Measurements from ENCODE around the gene THAP4. TPM values are rescaled to one million over a fixed set of nuclear protein-coding genes. Genes with fewer than 3 reads are reported as not detected.
A peak's percentile ranks its signal among the peaks of the same experiment; 100 is the strongest.

Gene THAP4
- total and polyA plus RNA-seq, 9 donors, result 36.3 to 51.7 (median 43.9) TPM

DNA sequence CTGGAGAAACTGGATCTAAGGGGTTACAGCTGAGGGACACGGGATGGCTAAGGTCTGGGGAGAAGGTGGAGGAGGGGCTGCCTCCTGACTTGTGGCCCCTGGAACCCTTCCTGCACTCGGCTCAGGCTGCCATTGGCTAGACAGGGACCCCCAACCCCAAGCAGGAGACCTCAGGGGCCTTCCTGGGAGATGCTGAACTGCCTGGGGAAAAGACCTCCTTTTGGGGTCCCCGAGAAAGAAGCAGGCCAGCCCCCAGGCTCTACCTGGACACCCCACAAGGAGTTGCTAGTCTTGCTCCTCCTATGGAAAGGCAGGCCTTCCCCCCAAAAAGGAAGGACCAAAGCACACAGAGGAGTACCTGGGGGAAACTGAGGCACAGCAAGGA is 88.5 kb downstream of the THAP4 start:
- no peak for DNase-seq
- no peak overlapping the region for H3K4me3 ChIP-seq (ENCODE audit: low read length)
- peaks cover 2% of the 10 kb centered on the region for H3K9me3 ChIP-seq (replicated peaks; ENCODE audit: control insufficient read depth, low read depth, low read length)
- peaks cover 34% of the 10 kb centered on the region for H3K4me1 ChIP-seq (ENCODE audit: control insufficient read depth, insufficient read depth, low read length)
- no peaks in the 10 kb centered on the region for H3K27me3 ChIP-seq (ENCODE audit: control insufficient read depth, insufficient read depth, low read length)
- H3K36me3 ChIP-seq (ENCODE audit: control insufficient read depth, insufficient read depth, low read length), result no peaks in the 10 kb centered on the region
- no peak overlapping the region for H3K27ac ChIP-seq (ENCODE audit: low read length)
- 57% methylated on average over 3 of the region's 3 CpGs for WGBS (ENCODE audit: insufficient coverage)

DNA sequence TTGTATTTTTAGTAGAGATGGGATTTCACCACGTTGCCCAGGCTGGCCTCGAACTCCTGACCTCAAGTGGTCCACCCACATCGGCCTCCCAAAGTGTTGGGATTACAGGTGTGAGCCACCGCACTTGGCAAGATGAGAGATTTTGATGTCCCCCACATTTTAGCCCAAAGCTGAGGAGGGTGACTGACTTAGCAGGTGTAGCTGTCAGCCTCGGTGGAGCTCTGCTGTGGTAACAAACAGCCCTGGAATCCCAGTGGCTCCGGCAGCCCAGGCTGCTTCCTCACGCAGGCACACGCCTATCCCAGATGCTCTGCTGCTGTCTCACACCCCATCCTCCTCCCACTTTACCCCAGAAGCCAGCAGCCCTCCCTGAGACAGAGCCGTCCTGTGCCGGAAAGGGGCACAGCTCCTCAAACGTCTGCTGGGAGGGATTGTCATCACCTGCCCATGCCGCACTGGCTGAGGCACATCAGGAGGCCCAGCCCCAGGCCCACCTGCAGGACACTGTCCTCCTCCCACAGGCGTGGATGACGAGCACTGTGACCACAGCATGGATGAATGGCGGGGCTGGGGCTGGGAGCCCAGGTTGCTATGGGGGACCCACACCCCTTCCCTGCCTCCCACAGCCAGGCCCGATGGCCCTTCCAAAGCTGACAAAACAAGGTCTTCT is 89.0 kb downstream of the THAP4 start:
- WGBS (ENCODE audit: insufficient coverage), result 90% methylated on average over 10 of the region's 16 CpGs
- H3K4me1 ChIP-seq (ENCODE audit: control insufficient read depth, insufficient read depth, low read length), result peaks cover 34% of the 10 kb centered on the region
- H3K27me3 ChIP-seq (ENCODE audit: control insufficient read depth, insufficient read depth, low read length), result no peaks in the 10 kb centered on the region
- no peak overlapping the region for H3K4me3 ChIP-seq (ENCODE audit: low read length)
- peaks cover 2% of the 10 kb centered on the region for H3K9me3 ChIP-seq (replicated peaks; ENCODE audit: control insufficient read depth, low read depth, low read length)
- no peaks in the 10 kb centered on the region for H3K36me3 ChIP-seq (ENCODE audit: control insufficient read depth, insufficient read depth, low read length)
- no peak for DNase-seq
- H3K27ac ChIP-seq (ENCODE audit: low read length), result peak overlapping the region; percentile 83

DNA sequence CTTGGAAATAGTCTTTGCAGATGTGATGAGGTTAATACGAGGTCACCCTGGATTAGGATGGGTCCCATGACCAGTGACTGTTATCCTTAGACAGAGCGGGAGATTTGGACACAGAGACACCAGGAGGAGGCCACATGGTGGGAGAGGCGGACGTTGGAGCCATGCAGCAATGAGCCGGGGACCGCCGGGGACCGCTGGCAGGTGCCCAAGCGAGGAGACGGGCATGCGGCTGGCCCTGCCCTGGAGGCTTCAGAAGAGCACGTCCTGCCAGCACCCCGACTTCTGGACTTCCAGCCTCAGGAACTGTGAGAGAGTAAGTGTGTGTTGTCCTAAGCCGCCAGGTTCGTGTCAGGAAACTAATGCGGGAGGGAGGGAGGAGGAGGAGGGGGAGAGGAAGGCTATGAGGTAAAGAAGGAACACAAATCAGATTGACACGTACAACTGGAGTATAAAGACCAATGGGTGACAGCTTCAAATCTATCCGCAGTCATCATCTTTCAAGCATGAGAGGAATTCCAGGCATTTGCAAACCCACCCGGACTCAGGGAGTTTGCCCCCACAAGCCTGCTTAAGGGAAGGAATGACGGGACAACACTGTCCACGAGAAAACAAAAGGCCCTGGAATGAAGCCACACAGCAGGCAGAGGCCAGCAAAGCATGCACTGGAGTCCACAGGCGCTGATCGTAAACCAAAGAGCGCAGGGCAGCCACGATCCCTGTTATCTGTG is 90.0 kb downstream of the THAP4 start:
- Histone ChIP-seq H3K4me3 (ENCODE audit: low read length) (no peak overlapping the region), H3K36me3 (ENCODE audit: control insufficient read depth, insufficient read depth, low read length) (no peaks in the 10 kb centered on the region), H3K27me3 (ENCODE audit: control insufficient read depth, insufficient read depth, low read length) (peaks cover 6% of the 10 kb centered on the region), H3K9me3 (replicated peaks; ENCODE audit: control insufficient read depth, low read depth, low read length) (peaks cover 2% of the 10 kb centered on the region), H3K4me1 (ENCODE audit: control insufficient read depth, insufficient read depth, low read length) (peaks cover 35% of the 10 kb centered on the region), H3K27ac (ENCODE audit: low read length) (peak overlapping the region; percentile 83)
- peak; percentile 86 for DNase-seq
- WGBS (ENCODE audit: insufficient coverage), result 21% methylated on average over 16 of the region's 25 CpGs

DNA sequence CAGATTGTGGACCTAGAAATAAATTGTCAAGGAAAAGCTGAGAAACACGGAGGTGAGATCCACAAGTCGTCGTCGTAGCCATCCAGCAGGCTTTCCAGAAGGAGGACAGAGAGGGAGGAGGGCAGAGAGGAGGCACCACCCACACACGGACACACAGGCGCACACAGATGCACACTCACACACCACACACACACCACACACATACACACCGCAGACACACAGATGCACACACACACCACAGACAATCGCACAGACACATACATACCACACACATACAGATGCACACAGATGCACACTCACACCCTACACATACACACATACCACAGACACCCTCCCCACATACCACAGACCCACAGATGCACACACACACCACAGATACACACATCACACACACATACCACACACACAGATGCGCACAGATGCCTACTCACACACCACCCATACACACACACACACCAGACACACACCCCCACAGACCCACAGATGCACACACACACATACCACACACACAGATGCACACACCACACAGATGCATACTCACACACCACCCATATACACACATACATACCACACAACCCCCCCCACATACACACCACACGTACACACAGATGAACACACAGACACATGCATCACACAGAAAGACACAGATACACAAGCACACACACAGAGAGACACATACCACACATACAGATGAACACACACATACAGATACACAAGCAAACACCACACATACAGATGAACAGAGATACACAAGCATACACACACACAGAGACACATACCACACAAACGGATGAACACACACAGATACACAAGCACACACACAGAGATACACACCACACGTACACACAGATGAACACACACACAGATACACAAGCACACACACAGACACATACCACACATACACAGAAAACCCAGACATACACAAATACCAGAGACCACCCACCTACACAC is 91.2 kb downstream of the THAP4 start:
- peaks cover 38% of the 10 kb centered on the region for H3K4me1 ChIP-seq (ENCODE audit: control insufficient read depth, insufficient read depth, low read length)
- DNase-seq, result no peak
- peaks cover 13% of the 10 kb centered on the region for H3K27me3 ChIP-seq (ENCODE audit: control insufficient read depth, insufficient read depth, low read length)
- H3K9me3 ChIP-seq (replicated peaks; ENCODE audit: control insufficient read depth, low read depth, low read length), result peaks cover 2% of the 10 kb centered on the region
- no peaks in the 10 kb centered on the region for H3K36me3 ChIP-seq (ENCODE audit: control insufficient read depth, insufficient read depth, low read length)
- 78% methylated on average over 6 of the region's 12 CpGs for WGBS (ENCODE audit: insufficient coverage)
- H3K4me3 ChIP-seq (ENCODE audit: low read length), result no peak overlapping the region
- peak overlapping the region; percentile 31 for H3K27ac ChIP-seq (ENCODE audit: low read length)

DNA sequence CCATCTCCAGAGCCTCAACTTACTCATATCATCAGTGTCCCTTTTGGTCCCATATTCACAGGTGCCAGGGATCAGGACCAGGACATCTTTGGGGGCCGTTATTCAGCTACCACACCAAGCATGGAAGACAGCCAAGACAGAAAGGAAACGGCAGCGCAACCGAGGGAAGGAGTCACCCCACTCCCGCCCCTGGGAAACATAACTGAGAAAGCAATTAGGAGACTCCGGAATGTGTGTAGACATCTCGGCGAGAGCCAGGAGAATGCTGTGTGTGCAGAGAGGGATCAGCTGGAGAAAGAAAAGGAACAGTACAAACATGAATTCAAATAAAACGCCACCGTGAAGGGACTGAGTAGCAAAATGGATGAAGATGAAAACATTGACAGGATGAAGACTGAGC is 91.9 kb downstream of the THAP4 start:
- H3K27me3 ChIP-seq (ENCODE audit: control insufficient read depth, insufficient read depth, low read length), result peaks cover 14% of the 10 kb centered on the region
- no peaks in the 10 kb centered on the region for H3K36me3 ChIP-seq (ENCODE audit: control insufficient read depth, insufficient read depth, low read length)
- H3K27ac ChIP-seq (ENCODE audit: low read length), result no peak overlapping the region
- DNase-seq, result no peak
- peaks cover 45% of the 10 kb centered on the region for H3K4me1 ChIP-seq (ENCODE audit: control insufficient read depth, insufficient read depth, low read length)
- no peak overlapping the region for H3K4me3 ChIP-seq (ENCODE audit: low read length)
- H3K9me3 ChIP-seq (replicated peaks; ENCODE audit: control insufficient read depth, low read depth, low read length), result peaks cover 2% of the 10 kb centered on the region
- WGBS (ENCODE audit: insufficient coverage), result 23% methylated on average over 8 of the region's 10 CpGs

DNA sequence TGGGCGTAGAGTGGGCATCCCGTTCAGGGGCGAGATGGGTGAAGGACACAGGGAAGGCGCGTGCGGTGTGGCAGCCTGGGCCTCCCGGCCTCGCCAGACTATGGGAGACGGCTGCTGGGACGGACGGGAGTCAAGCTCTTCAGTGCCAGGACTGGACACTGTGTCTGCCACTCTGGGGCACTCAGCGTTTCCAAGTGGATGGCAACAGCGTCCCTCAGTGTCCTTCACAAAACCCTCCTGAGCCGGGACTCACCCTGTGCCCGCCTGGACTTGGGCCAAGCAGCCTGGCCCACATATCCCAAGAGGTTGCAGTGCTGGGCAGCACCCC is 94.7 kb downstream of the THAP4 start:
- no peak overlapping the region for H3K4me3 ChIP-seq (ENCODE audit: low read length)
- no peak for DNase-seq

DNA sequence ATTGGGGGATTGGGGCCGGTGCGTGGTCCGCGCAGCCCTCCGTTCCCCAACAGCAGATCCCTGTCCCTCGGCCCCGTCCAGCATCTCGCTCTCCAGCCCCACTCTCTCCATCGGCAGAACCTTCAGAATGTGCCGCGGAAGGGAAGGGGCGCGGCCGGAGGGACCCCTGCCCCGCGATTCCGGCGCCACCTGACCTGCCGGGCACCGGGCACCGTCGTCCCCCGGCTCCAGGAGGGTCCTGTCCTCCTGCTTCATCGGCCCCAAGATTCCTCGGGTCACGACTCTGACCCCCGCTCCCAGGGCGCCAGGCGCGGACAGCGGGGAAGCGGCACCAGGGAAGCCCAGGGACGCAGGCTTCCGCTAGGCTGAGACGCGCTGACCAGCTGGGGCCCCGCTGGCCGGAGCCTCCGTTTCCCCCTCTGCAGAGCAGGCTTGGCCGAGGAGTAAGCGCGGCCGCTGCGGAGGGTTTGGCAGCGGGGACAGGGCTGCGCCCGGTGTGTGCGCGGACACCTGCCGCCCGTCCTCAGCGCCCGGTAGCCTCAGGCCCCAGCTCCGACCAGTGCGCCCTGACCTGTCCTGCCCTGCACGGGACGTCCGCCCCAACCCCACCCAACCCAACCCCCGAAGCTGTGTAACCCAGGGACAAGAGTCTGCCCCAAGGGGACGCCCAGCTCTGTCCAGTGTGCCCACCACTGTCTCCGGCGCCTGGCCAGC is 95.2 kb downstream of the THAP4 start:
- H3K27me3 ChIP-seq (ENCODE audit: control insufficient read depth, insufficient read depth, low read length), result peaks cover 21% of the 10 kb centered on the region
- DNase-seq, result no peak
- peaks cover 36% of the 10 kb centered on the region for H3K4me1 ChIP-seq (ENCODE audit: control insufficient read depth, insufficient read depth, low read length)
- H3K9me3 ChIP-seq (replicated peaks; ENCODE audit: control insufficient read depth, low read depth, low read length), result peaks cover 2% of the 10 kb centered on the region
- H3K36me3 ChIP-seq (ENCODE audit: control insufficient read depth, insufficient read depth, low read length), result no peaks in the 10 kb centered on the region
- H3K27ac ChIP-seq (ENCODE audit: low read length), result no peak overlapping the region
- WGBS (ENCODE audit: insufficient coverage), result 9% methylated on average over 48 of the region's 62 CpGs
- H3K4me3 ChIP-seq (ENCODE audit: low read length), result peak overlapping the region; percentile 13

More for the DNA sequence above, 94.7 kb downstream of the THAP4 start:
- WGBS (ENCODE audit: insufficient coverage), result 78% methylated on average over 13 of the region's 15 CpGs
- Histone ChIP-seq H3K27me3 (ENCODE audit: control insufficient read depth, insufficient read depth, low read length) (peaks cover 21% of the 10 kb centered on the region), H3K9me3 (replicated peaks; ENCODE audit: control insufficient read depth, low read depth, low read length) (peaks cover 2% of the 10 kb centered on the region), H3K27ac (ENCODE audit: low read length) (no peak overlapping the region), H3K36me3 (ENCODE audit: control insufficient read depth, insufficient read depth, low read length) (no peaks in the 10 kb centered on the region), H3K4me1 (ENCODE audit: control insufficient read depth, insufficient read depth, low read length) (peaks cover 41% of the 10 kb centered on the region)

DNA sequence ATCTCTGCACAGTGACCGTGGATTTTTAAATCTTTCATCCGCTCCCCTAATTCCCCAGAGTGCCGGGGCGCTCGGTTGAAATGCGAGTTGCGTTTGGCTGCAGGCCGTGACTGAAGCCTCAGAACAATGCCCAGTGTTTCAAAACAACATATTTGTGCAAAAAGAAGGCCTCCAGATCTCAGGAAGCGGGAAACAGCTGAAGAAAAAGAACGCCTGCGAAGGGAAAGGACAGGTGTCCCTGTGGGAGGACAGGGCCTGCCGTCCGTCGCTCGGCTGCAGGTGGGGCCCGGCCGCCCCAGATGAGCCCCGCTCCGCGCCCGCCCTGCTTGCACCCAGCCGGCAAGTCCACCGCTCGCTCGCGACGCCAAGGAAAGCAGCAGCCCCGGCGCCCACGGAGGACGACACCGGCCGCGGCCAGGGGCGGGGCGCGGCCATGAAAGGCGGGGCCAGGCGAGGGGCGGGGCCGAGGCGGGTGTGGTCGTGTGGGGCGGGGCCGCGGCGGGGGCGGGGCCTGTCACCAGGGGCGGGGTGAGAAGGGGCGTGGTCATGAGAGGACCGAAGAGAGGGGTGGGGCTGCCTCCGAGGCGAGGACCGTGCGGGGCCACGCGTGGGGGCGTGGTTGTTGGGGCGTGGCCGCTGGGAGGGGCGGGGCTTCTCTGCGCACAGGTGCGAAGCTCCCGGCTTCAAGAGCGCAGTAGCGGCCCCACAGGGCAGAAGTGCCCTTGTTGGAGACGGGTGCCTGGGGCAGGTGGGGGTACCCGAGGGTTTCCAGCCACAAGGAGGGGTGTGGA is 96.0 kb downstream of the THAP4 start:
- H3K4me3 ChIP-seq (ENCODE audit: low read length), result peak overlapping the region; percentile 34
- DNase-seq, result peak; percentile 53
- 2% methylated on average over 46 of the region's 68 CpGs for WGBS (ENCODE audit: insufficient coverage)
- no peaks in the 10 kb centered on the region for H3K36me3 ChIP-seq (ENCODE audit: control insufficient read depth, insufficient read depth, low read length)
- H3K27me3 ChIP-seq (ENCODE audit: control insufficient read depth, insufficient read depth, low read length), result peaks cover 21% of the 10 kb centered on the region
- H3K4me1 ChIP-seq (ENCODE audit: control insufficient read depth, insufficient read depth, low read length), result peaks cover 29% of the 10 kb centered on the region
- peaks cover 2% of the 10 kb centered on the region for H3K9me3 ChIP-seq (replicated peaks; ENCODE audit: control insufficient read depth, low read depth, low read length)
- peak overlapping the region; percentile 42 for H3K27ac ChIP-seq (ENCODE audit: low read length)

DNA sequence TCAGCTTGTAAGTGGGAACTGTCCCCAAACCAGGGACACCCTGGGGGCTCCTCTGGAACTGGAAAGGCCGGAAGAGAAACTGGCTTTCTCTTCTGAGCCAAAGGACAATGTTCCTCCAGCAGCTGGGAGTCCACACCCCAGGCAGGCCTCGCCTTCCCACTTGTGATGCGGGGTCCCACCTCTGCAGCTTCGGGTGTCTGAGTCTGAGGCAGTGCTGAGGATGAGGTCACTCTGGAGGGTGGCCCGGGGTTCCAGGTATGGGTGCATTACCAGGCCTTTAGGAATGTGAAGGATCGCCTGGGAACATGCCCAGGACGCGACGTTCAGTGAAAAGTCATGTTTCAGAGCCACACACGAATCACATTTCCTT is 96.6 kb downstream of the THAP4 start:
- peaks cover 21% of the 10 kb centered on the region for H3K27me3 ChIP-seq (ENCODE audit: control insufficient read depth, insufficient read depth, low read length)
- H3K36me3 ChIP-seq (ENCODE audit: control insufficient read depth, insufficient read depth, low read length), result no peaks in the 10 kb centered on the region
- H3K4me3 ChIP-seq (ENCODE audit: low read length), result peak overlapping the region; percentile 34
- DNase-seq, result no peak
- H3K9me3 ChIP-seq (replicated peaks; ENCODE audit: control insufficient read depth, low read depth, low read length), result peaks cover 2% of the 10 kb centered on the region
- peaks cover 24% of the 10 kb centered on the region for H3K4me1 ChIP-seq (ENCODE audit: control insufficient read depth, insufficient read depth, low read length)
- 48% methylated on average over 7 of the region's 10 CpGs for WGBS (ENCODE audit: insufficient coverage)
- peak overlapping the region; percentile 42 for H3K27ac ChIP-seq (ENCODE audit: low read length)

All from muscle of leg (tissue), 11 donors.